ENCODE data around the gene GOSR1.
"Not testable (repeated sequence)": the region's sequence is repeated elsewhere in the genome, so short reads cannot be mapped to it uniquely, and the experiment has no call there.

The GOSR1 gene

DNA sequence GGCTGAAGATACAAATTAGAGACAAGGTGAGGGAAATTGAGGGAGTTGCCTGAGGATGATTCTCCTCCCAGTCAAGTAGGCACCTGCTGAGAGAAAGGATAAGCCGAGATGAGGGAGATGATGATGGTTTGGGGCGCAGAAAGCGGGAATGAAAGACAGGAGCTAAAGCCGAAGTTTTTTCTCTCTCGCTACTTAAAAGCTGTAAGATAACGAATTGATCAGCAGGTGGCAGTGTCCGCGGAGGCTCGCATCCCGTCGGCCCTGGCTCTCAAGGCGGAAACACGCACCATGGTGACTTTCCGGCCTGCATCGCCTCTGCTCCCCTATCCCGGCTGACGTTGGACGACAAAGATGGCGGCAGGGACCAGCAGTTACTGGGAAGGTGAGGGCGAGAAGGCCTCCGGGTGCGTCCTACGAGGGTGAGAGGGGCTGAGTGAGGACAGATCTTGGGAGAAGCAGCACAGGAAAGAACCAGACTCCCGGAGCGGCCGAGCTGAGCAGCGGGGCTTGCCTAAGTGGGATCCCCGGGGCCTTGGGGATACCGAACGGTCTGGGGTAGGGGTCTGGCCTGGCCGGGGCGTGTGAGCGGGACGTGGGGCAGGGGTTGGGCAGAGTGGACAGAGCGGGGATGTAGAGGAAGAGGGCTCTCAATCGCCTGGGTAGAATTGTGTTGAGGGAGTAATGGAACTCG, at the start of gene GOSR1:
TSS of gene GOSR1 (plus strand) at position 326 of the 691 bp plus-strand sequence. CDS start at position 352, 26 bp downstream.
- FAIRE-seq = peak; percentile 93

GRCh38 chr17:30427611-30428010, 49.6 kb upstream of the GOSR1 start:
- no peak for FAIRE-seq

DNA sequence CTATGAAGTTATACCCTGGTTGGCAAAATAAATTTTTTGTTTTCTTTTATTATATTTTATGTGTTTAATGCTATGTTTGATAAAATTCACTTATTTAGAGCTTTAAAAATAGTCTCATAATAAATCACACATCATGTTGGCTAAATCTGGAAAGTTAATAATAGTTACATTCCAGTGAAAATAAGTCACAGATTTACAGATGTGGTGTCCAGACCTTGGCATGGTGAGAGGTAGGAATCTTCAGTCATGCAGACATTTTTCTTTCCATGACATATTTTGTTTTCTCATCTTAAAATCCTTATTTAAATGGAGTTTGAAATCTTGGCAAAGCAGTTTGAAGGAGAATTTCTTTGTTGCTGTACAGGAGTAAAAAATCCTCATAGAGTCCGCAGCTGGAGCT, 48.1 kb upstream of the GOSR1 start:
- FAIRE-seq = peak; percentile 11

DNA sequence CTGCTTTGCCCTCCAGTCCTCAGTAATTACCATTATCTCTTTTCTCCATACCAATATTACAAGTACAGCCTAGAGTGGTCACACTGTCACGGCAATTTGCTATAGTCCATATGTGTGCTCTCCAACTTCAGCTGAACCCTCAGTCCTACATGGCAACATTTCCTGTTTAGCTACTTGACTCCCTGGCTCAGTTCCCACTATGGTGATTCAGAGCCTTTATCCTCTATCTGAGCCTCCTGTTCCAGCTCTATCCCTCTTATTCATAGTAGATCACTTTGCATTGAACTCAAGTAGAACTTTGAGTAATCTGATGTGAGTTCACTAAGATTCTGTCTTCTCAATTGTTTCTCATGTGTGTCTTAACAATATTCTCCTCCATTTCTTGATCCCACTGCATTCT, 43.7 kb upstream of the GOSR1 start:
- no peak for FAIRE-seq

GRCh38 chr17:30436729-30437128, 40.5 kb upstream of the GOSR1 start:
- FAIRE-seq = no peak

- no peak for FAIRE-seq
Measured at GRCh38 chr17:30443721-30444120, 33.5 kb upstream of the GOSR1 start.

DNA sequence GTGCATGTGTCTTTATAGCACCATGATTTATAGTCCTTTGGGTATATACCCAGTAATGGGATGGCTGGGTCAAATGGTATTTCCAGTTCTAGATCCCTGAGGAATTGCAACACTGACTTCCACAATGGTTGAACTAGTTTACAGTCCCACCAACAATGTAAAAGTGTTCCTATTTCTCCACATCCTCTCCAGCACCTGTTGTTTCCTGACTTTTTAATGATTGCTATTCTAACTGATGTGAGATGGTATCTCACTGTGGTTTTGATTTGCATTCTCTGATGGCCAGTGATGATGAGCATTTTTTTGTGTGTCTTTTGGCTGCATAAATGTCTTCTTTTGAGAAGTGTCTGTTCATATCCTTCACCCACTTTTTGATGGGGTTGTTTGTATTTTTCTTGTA, 30.6 kb upstream of the GOSR1 start:
- FAIRE-seq = not testable (repeated sequence)

DNA sequence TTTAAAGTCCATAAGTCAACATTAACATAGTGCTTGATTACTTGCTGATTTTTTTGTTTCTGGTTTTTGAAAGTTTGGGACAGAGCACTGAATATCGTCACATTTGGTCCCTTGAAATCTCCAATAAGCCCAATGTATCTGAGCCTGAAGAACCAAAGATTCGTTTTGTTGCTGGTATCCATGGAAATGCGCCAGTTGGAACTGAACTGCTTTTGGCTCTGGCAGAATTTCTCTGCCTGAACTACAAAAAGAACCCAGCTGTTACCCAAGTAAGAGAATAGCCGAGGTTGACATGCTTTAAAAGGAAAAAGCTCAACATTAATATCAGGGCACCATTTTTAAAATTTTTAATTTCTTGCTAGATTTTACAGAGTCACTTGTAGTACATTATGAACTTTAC, 27.7 kb upstream of the GOSR1 start:
- no peak for FAIRE-seq

DNA sequence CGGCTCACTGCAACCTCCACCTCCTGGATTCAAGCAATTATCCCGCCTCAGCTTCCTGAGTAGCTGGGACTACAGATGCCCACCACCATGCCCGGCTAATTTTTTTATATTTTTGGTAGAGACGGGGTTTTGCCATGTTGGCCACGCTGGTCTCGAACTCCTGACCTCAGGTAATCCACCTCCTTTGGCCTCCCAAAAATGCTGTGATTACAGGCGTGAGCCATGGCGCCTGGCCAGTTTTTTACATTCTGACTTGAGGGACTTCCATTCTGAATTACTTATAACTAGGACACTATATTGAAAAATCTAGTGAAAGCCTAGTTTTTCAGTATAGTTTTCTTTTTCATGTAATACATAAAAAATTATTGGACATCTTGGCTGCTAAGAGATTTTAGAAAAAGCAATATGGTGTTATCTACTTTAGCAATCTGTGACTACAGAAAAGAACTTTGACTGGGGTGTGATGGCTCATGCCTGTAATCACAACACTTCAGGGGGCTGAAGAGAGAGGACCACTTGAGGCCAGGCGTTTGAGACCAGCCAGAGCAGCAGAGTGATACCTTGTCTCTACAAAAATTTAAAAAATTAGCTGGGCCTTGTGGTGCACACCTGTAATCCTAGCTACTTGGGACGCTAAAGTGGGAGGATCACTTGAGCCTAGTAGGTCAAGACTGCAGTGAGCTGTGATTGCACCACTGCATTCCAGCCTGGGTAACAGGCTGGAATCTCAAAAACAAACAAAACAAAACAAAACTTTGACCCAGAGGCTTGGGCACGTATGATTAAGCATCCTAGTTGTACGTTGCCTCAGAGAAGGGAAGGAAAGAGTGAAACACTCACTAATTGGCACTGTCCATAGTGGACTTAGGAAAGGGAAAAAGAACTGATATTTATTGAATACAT, 26.8 kb upstream of the GOSR1 start:
- FAIRE-seq = no peak

GRCh38 chr17:30454635-30455034, 22.6 kb upstream of the GOSR1 start:
- no peak for FAIRE-seq

- no peak for FAIRE-seq
Measured at GRCh38 chr17:30458371-30458770, 18.8 kb upstream of the GOSR1 start.

DNA sequence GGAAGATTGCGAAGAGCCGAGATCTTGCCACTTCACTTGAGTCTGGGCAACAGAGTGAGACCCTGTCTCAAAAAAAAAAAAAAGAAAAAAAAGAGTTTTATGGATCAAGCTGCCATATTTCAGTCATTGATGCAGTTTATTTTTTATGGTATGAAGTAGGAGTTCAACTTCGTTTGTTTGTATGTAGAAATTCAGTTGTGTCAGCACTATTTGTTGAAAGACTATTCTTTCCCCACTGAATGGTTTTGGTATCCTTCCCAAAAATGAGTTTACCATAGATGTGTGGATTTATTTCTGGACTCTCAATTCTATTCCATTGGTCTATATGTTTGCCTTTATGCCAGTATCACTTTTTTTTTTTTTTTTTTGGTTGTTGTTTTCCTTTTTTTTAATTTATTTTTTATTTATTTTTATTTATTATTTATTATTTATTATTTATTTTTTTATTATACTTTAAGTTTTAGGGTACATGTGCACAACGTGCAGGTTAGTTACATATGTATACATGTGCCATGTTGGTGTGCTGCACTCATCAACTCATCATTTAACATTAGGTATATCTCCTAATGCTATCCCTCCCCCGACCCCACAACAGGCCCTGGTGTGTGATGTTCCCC, 18.3 kb upstream of the GOSR1 start:
- not testable (repeated sequence) for FAIRE-seq

GRCh38 chr17:30468465-30468864, 8.7 kb upstream of the GOSR1 start:
- no peak for FAIRE-seq

GRCh38 chr17:30472238-30472890, 4.8 kb upstream of the GOSR1 start:
- FAIRE-seq = no peak

- FAIRE-seq = no peak
Measured at GRCh38 chr17:30475206-30475605, 2.0 kb upstream of the GOSR1 start.

- FAIRE-seq = no peak
Measured at GRCh38 chr17:30476726-30477082, 504 bp upstream of the GOSR1 start.

DNA sequence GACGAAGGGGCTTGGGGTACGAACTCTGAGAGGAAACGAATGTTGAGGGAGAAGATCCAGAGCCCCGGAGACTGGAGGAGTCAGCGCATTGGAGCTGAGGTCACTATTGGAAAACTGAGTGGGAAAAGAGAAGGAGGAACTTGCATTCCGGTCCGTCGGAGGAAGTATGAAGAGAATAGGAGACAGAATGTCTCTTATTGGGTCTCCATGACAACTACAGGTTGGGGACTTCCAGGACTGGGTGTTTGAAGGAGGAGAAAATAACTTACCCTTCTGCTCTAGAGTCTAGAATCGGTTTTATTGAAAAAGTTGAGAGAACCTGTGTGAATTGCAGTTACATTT, 537 bp downstream of the GOSR1 start:
- no peak for FAIRE-seq

DNA sequence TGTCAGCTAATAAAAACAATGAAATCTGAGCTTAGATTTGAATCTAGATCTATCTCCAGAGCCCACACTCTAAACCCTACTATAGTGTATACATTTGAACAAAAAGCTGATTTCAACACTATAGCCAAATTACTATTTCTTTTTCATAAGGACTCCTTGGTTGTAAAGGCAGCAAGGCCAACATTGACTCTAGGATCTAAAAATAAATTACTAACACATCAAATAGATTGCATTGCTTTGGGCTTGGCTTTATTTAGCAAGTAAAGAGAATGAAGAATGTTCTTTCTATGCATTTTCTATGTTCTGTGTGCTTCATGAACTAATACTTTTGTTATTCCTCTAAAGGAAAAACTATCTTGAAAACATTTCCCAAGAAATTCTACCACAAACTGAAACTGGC, 5.3 kb downstream of the GOSR1 start:
- no peak for FAIRE-seq

GRCh38 chr17:30483159-30483558, 6.0 kb downstream of the GOSR1 start:
- no peak for FAIRE-seq

GRCh38 chr17:30493780-30494179, 16.6 kb downstream of the GOSR1 start:
- FAIRE-seq = no peak

DNA sequence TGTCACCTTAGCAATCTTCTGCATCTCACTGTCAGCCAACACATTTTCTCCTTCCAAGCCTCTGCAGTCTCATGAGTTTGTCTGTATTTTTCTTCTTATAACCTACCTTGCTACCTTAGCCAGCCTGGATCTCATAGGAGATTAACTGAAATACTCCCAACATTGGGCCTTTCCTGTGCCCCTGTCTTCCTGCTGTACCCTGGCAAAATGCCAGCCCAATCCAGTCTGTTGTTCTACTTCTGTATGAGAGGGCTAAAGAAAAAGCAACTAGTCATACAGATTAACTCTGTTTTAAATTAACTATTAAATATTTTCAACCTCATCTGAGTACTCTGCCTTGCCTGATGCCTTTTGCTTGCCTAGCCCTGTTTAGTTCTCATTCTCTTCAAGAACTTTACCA, 18.4 kb downstream of the GOSR1 start:
- no peak for FAIRE-seq

DNA sequence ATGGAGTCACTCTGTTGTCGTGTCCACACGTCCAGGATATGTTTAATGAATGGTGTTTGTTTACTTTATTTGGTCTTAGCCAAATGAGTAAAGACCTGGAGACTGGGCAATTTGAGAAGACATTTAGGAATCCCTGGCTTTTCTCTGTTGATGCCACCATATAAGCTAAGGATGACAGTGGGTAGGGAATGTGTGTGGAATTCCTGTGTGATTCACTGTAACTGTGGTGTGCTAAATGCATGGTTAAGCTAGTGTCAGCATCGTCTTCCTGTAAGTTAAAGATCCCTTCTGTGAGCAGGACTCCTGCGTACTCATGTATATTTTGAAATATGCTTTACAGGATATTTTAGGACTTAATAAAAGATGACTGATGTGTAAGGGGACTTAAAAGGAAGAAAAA, 26.4 kb downstream of the GOSR1 start:
- FAIRE-seq = no peak

DNA sequence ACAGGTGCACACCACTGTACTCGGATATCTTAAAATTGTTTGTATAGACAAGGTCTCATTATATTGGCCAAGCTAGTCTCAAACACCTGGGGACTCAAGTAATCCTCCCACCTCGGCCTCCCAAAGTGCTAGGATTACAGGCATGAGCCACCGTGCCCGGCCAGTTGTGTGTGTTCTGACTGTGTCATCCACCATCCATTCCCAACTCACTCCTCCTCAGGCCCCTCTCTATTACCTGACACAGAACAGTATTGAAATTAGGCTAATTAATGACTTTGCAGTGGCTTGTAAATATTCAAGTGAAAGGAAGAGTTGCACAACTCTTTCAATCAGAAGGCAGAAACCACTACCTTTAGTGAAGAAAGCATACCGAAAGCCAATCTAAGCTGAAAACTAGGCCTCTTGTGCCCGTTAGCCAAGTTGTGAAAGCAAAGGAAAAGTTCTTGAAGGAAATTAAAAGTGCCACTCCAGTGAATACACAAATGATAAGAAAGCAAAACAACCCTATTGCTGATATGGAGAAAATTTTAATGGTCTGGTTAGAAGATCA, 28.7 kb downstream of the GOSR1 start:
- no peak for FAIRE-seq

Data from A204.1 (cell line).